Muscle of leg (tissue), 11 donors: ENCODE measurements around the gene IRX6. TPM values are rescaled to one million over a fixed set of nuclear protein-coding genes. Genes with fewer than 3 reads are reported as not detected.

Experiments
- DNase-seq: peaks from one replicate; pipeline ENCODE4 v3.0.0; 2013
- H3K27ac ChIP-seq: one replicate; pipeline ENCODE4 v1.5.1; 2013; ENCODE audit warnings: mild to moderate bottlenecking, low read length, control low read depth
- H3K27me3 ChIP-seq: one replicate; pipeline ENCODE4 v1.6.1; 2013; ENCODE audit warnings: low read length; ENCODE audit not compliant: control insufficient read depth, insufficient read depth
- H3K36me3 ChIP-seq: one replicate; pipeline ENCODE4 v1.6.1; 2013; ENCODE audit warnings: low read length; ENCODE audit not compliant: control insufficient read depth, insufficient read depth
- H3K4me1 ChIP-seq: one replicate; pipeline ENCODE4 v1.6.1; 2013; ENCODE audit warnings: low read length; ENCODE audit not compliant: control insufficient read depth, insufficient read depth
- H3K4me3 ChIP-seq: one replicate; pipeline ENCODE4 v1.5.1; 2013; ENCODE audit warnings: low read length, control low read depth
- H3K9me3 ChIP-seq: replicated peaks from 2 replicates; pipeline ENCODE4 v1.6.1; 2013; ENCODE audit warnings: low read depth, low read length; ENCODE audit not compliant: control insufficient read depth
- WGBS: methylation state at CpG from one replicate; pipeline ENCODE4 v1.1.5; 2013; ENCODE audit warnings: missing lambda C conversion rate; ENCODE audit not compliant: insufficient coverage; 5-methylcytosine and 5-hydroxymethylcytosine counted together
- polyA plus RNA-seq, 8 donors: library from polyadenylated mRNA; unstranded; fragments of 120-200 nt; gene quantifications; one replicate each; pipeline versions ENCODE4 v1.2.1 to v1.2.3, GENCODE V29; 2013; ENCODE audit warnings: inconsistent platforms in 1 of 8, low replicate concordance in 1 of 8; ENCODE audit not compliant: insufficient read length in 8 of 8, insufficient read depth in 1 of 8
- total RNA-seq: library from RNA; stranded (reverse); fragments of 120-200 nt; gene quantifications from one replicate; pipeline ENCODE4 v1.2.4, GENCODE V29; 2013

IRX6 gene
- total and polyA plus RNA-seq, 9 donors, result 0.09 to 0.85 (median 0.25) TPM

- DNase-seq, result no peak
- no peak overlapping the region for H3K4me3 ChIP-seq
- H3K27ac ChIP-seq, result no peak overlapping the region
- H3K9me3 ChIP-seq, result no peaks in the 10 kb centered on the region
- H3K27me3 ChIP-seq, result peaks cover 3% of the 10 kb centered on the region
- H3K36me3 ChIP-seq, result no peaks in the 10 kb centered on the region
- peaks cover 6% of the 10 kb centered on the region for H3K4me1 ChIP-seq
- 87% methylated on average over 6 of the region's 7 CpGs for WGBS
These were observed 52.7 kb downstream of the IRX6 start for GRCh38 chr16:55376567-55377167.

- WGBS, result no CpG with 5 or more reads among the region's 7 CpGs
- Histone ChIP-seq H3K4me1 (peaks cover 6% of the 10 kb centered on the region), H3K9me3 (no peaks in the 10 kb centered on the region), H3K4me3 (no peak overlapping the region), H3K36me3 (no peaks in the 10 kb centered on the region), H3K27ac (no peak overlapping the region), H3K27me3 (no peaks in the 10 kb centered on the region)
- DNase-seq, result no peak
These were observed 53.8 kb downstream of the IRX6 start for GRCh38 chr16:55377840-55378239.

GRCh38 chr16:55378616-55379015 lies 54.6 kb downstream of the IRX6 start:
- no CpG with 5 or more reads among the region's 3 CpGs for WGBS
- no peak overlapping the region for H3K4me3 ChIP-seq
- peak; percentile 65 for DNase-seq
- H3K4me1 ChIP-seq, result peaks cover 6% of the 10 kb centered on the region
- H3K27me3 ChIP-seq, result no peaks in the 10 kb centered on the region
- H3K27ac ChIP-seq, result no peak overlapping the region
- no peaks in the 10 kb centered on the region for H3K36me3 ChIP-seq
- no peaks in the 10 kb centered on the region for H3K9me3 ChIP-seq

DNA sequence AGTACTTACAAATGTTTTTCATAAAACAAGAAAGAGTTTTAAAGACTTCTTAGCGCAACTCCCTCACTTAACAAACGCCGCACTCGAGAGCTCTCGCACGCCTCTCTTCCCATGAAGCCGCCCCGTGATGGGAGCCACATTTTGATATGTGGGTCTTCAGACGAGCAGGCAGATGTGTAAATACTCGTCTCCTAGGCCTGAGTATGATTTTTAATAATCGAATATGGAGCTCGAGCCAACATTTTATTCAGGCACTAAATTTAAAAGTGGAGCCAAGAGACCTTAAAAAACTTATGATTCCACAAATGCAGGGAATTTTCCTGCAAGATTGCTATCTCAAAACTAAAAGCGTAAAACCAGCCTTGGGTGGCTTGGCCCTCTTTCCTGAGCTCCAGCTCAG lies 55.4 kb downstream of the IRX6 start:
- Histone ChIP-seq H3K4me1 (peaks cover 6% of the 10 kb centered on the region), H3K27ac (no peak overlapping the region), H3K36me3 (no peaks in the 10 kb centered on the region), H3K4me3 (no peak overlapping the region), H3K27me3 (no peaks in the 10 kb centered on the region), H3K9me3 (no peaks in the 10 kb centered on the region)
- 33% methylated on average over 4 of the region's 13 CpGs for WGBS
- peak; percentile 77 for DNase-seq

DNA sequence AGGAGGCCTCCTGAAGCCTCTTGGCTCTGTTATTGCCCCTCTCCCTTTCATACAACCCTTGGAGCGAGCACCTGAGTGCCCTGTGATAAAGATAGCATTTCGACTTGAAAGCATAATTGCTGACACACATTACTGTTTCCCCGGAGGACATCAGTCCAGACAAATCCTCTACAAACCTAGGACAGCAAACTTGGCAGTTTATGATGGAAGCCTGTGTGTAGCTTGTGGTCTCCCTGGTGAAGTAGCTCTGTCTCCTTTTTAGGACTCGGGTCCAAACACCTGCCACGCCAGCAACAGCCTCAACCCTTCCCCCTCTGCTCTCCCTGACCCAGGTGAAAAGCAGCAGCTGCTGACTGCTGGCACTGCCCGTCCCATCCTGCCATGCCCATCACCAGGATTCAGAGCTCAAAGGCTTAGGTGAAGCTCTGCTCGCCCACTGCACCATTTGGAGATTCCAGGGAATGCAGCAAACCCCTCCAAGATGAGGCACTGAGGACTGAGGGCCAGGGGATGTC lies 55.9 kb downstream of the IRX6 start:
- no peak overlapping the region for H3K4me3 ChIP-seq
- 62% methylated on average over 4 of the region's 7 CpGs for WGBS
- no peaks in the 10 kb centered on the region for H3K36me3 ChIP-seq
- DNase-seq, result peak; percentile 33
- no peak overlapping the region for H3K27ac ChIP-seq
- H3K4me1 ChIP-seq, result peaks cover 6% of the 10 kb centered on the region
- H3K27me3 ChIP-seq, result no peaks in the 10 kb centered on the region
- H3K9me3 ChIP-seq, result no peaks in the 10 kb centered on the region

Other genes with a start within 250 kb of the IRX6 start
- 277 TPM for gene MMP2, start 155.0 kb downstream of the IRX6 start, total RNA-seq
- 100 to 1,000 TPM; 359 to 709 (median 454) TPM for gene MMP2, start 155.0 kb downstream of the IRX6 start, polyA plus RNA-seq
- 14.8 TPM for gene LPCAT2, start 184.9 kb downstream of the IRX6 start, total RNA-seq
- 10 to 100 TPM; 13.5 to 28.6 (median 19.2) TPM for gene LPCAT2, start 184.9 kb downstream of the IRX6 start, polyA plus RNA-seq
- gene CAPNS2, start 242.5 kb downstream of the IRX6 start, total RNA-seq, result 0.62 TPM
- gene CAPNS2, start 242.5 kb downstream of the IRX6 start, polyA plus RNA-seq, result 1 to 10 TPM in 1 of 8 donors, under 1 TPM in 6, not detected in 1; 0.12 to 7.1 (median 0.16) TPM